ENCODE results near the gene SELENOK. TPM values are rescaled to one million over a fixed set of nuclear protein-coding genes. Genes with fewer than 3 reads are reported as not detected.
"Not testable (repeated sequence)": the region's sequence is repeated elsewhere in the genome, so short reads cannot be mapped to it uniquely, and the experiment has no call there.

Gene SELENOK
- 39.7 and 48.8 TPM in 2 replicates for total RNA-seq (2014; rRNA removed; shearing (Covaris generic))
- polyA plus RNA-seq (2015; cell fraction: cytosol; rRNA removed), result 28.3 and 31.8 TPM in 2 replicates
- polyA plus RNA-seq (2015; cell fraction: nucleus; rRNA removed), result 3.6 and 7.1 TPM in 2 replicates

GRCh38 chr3:53891497-53892285 is at the start of gene SELENOK:
Gene SELENOK, minus strand, starts transcription at chr3:53891859.
- in situ Hi-C loops (cut with HindIII; ENCODE audit: low pct_unique_long_range_greater_than_20kb, low sequenced_read_pairs), result no loop called here
- DNase-seq (ENCODE audit: low read depth, low spot score), result peak; percentile 99

GRCh38 chr3:53941184-53941583 is 49.5 kb upstream of the SELENOK start:
- no peak for DNase-seq (ENCODE audit: low read depth, low spot score)
- in situ Hi-C loops (cut with HindIII; ENCODE audit: low pct_unique_long_range_greater_than_20kb, low sequenced_read_pairs), result no loop called here

GRCh38 chr3:53940623-53941022 is 49.0 kb upstream of the SELENOK start:
- in situ Hi-C loops (cut with HindIII; ENCODE audit: low pct_unique_long_range_greater_than_20kb, low sequenced_read_pairs), result no loop called here
- no peak for DNase-seq (ENCODE audit: low read depth, low spot score)

- in situ Hi-C loops (cut with HindIII; ENCODE audit: low pct_unique_long_range_greater_than_20kb, low sequenced_read_pairs), result no loop called here
- peak; percentile 6 for DNase-seq (ENCODE audit: low read depth, low spot score)
Measured at GRCh38 chr3:53939813-53940212, 48.2 kb upstream of the SELENOK start.

GRCh38 chr3:53939086-53939582 is 47.5 kb upstream of the SELENOK start:
- in situ Hi-C loops (cut with HindIII; ENCODE audit: low pct_unique_long_range_greater_than_20kb, low sequenced_read_pairs), result no loop called here
- DNase-seq (ENCODE audit: low read depth, low spot score), result no peak

GRCh38 chr3:53938645-53939044 is 47.0 kb upstream of the SELENOK start:
- DNase-seq (ENCODE audit: low read depth, low spot score), result peak; percentile 73
- in situ Hi-C loops (cut with HindIII; ENCODE audit: low pct_unique_long_range_greater_than_20kb, low sequenced_read_pairs), result no loop called here

- in situ Hi-C loops (cut with HindIII; ENCODE audit: low pct_unique_long_range_greater_than_20kb, low sequenced_read_pairs), result no loop called here
- DNase-seq (ENCODE audit: low read depth, low spot score), result no peak
Measured at GRCh38 chr3:53936347-53936746, 44.7 kb upstream of the SELENOK start.

- no peak for DNase-seq (ENCODE audit: low read depth, low spot score)
- in situ Hi-C loops (cut with HindIII; ENCODE audit: low pct_unique_long_range_greater_than_20kb, low sequenced_read_pairs), result no loop called here
Measured at GRCh38 chr3:53935283-53935901, 43.7 kb upstream of the SELENOK start.

GRCh38 chr3:53927208-53927872 is 35.7 kb upstream of the SELENOK start:
- in situ Hi-C loops (cut with HindIII; ENCODE audit: low pct_unique_long_range_greater_than_20kb, low sequenced_read_pairs); DNase-seq (ENCODE audit: low read depth, low spot score): not testable (repeated sequence)

- in situ Hi-C loops (cut with HindIII; ENCODE audit: low pct_unique_long_range_greater_than_20kb, low sequenced_read_pairs), result no loop called here
- peak; percentile 65 for DNase-seq (ENCODE audit: low read depth, low spot score)
Measured at GRCh38 chr3:53921296-53921695, 29.6 kb upstream of the SELENOK start.

- in situ Hi-C loops (cut with HindIII; ENCODE audit: low pct_unique_long_range_greater_than_20kb, low sequenced_read_pairs), result no loop called here
- no peak for DNase-seq (ENCODE audit: low read depth, low spot score)
Measured at GRCh38 chr3:53919741-53920140, 28.1 kb upstream of the SELENOK start.

GRCh38 chr3:53913401-53913800 is 21.7 kb upstream of the SELENOK start:
- in situ Hi-C loops (cut with HindIII; ENCODE audit: low pct_unique_long_range_greater_than_20kb, low sequenced_read_pairs), result no loop called here
- DNase-seq (ENCODE audit: low read depth, low spot score), result no peak

- in situ Hi-C loops (cut with HindIII; ENCODE audit: low pct_unique_long_range_greater_than_20kb, low sequenced_read_pairs), result no loop called here
- DNase-seq (ENCODE audit: low read depth, low spot score), result no peak
Measured at GRCh38 chr3:53902711-53903110, 11.1 kb upstream of the SELENOK start.

- DNase-seq (ENCODE audit: low read depth, low spot score), result no peak
- in situ Hi-C loops (cut with HindIII; ENCODE audit: low pct_unique_long_range_greater_than_20kb, low sequenced_read_pairs), result no loop called here
Measured at GRCh38 chr3:53902067-53902466, 10.4 kb upstream of the SELENOK start.

- in situ Hi-C loops (cut with HindIII; ENCODE audit: low pct_unique_long_range_greater_than_20kb, low sequenced_read_pairs), result no loop called here
- DNase-seq (ENCODE audit: low read depth, low spot score), result no peak
Measured at GRCh38 chr3:53900666-53901331, 9.1 kb upstream of the SELENOK start.

- in situ Hi-C loops (cut with HindIII; ENCODE audit: low pct_unique_long_range_greater_than_20kb, low sequenced_read_pairs), result no loop called here
- DNase-seq (ENCODE audit: low read depth, low spot score), result no peak
Measured at GRCh38 chr3:53899750-53900149, 8.1 kb upstream of the SELENOK start.

GRCh38 chr3:53892286-53892637 is 603 bp upstream of the SELENOK start:
- no peak for DNase-seq (ENCODE audit: low read depth, low spot score)
- in situ Hi-C loops (cut with HindIII; ENCODE audit: low pct_unique_long_range_greater_than_20kb, low sequenced_read_pairs), result no loop called here

Data from SK-MEL-5 (cell line).